Measurements from ENCODE around the gene ADAM20. TPM values are rescaled to one million over a fixed set of nuclear protein-coding genes. Genes with fewer than 3 reads are reported as not detected.

Gene ADAM20
- total RNA-seq (2014; rRNA removed) (0.17 and 0.26 TPM in 2 replicates), Bru-seq, nascent RNA (percentile 81 among the genes with signal in this experiment), BruChase-seq, experiment 1, labeled RNA remaining after a 6-hour chase (percentile 91 among the genes with signal in this experiment), BruChase-seq, experiment 2, labeled RNA remaining after a 2-hour chase (percentile 95 among the genes with signal in this experiment)
- long read RNA-seq: 0 reads

- Histone ChIP-seq H3K27ac (ENCODE audit: low read length) (no peak within 1 kb of the TSS), H3K27me3 (ENCODE audit: low read length) (no peaks in the 10 kb centered on the region), H3K4me3 (ENCODE audit: low read length) (no peak within 1 kb of the TSS), H3K9me2 (replicated peaks; ENCODE audit: low read length) (no peaks in the 10 kb centered on the region), H3K4me1 (ENCODE audit: insufficient read depth, low read length) (peaks cover 5% of the 10 kb centered on the region), H3K36me3 (ENCODE audit: low read depth, low read length) (no peaks in the 10 kb centered on the region), H3K9ac (ENCODE audit: low read length) (no peak within 1 kb of the TSS), H3K4me2 (ENCODE audit: low read length) (no peak within 1 kb of the TSS), H3F3A (ENCODE audit: low read length, unreplicated experiment) (no peaks in the 10 kb centered on the region), H3K79me2 (ENCODE audit: low read length) (no peaks in the 10 kb centered on the region), H3K9me3 (ENCODE audit: low read length) (no peaks in the 10 kb centered on the region), H4K20me1 (ENCODE audit: low read length) (no peaks in the 10 kb centered on the region), H2AFZ (ENCODE audit: low read length) (no peak within 1 kb of the TSS)
- no TSS peak for BruUV-seq (replicated peaks)
- TF ChIP-seq EZH2 (IDR thresholded peaks at IDR 0.05; ENCODE audit: low read length, unreplicated experiment): no peak
- no peak for TF ChIP-seq CTCF (conservative IDR thresholded peaks at IDR 0.05; ENCODE audit: low read depth, low read length)
- no peak for TF ChIP-seq EZH2phosphoT487 (IDR thresholded peaks at IDR 0.05; ENCODE audit: borderline replicate concordance, low read length)
- DNase-seq (no peak), ATAC-seq (no peak)
- ChIA-PET CTCF (no interaction called here), POLR2A (ENCODE audit: unreplicated experiment) (no interaction called here)
- intact Hi-C loops (cut with micrococcal nuclease): no loop called here
These were observed at the start of gene ADAM20 for GRCh38 chr14:70534904-70535303. TSS of gene ADAM20 (minus strand) at chr14:70535004. CDS start at chr14:70524757, 10,247 bp downstream.

- intact Hi-C loops (cut with micrococcal nuclease): no loop called here
- POLR2A ChIA-PET (ENCODE audit: unreplicated experiment): no interaction called here
- H3K79me2 ChIP-seq (ENCODE audit: low read length): no peaks in the 10 kb centered on the region
- H2AFZ ChIP-seq (ENCODE audit: low read length): no peak overlapping the region
- H3K9ac ChIP-seq (ENCODE audit: low read length): no peak overlapping the region
- ATAC-seq: no peak
- no peaks in the 10 kb centered on the region for H3K9me2 ChIP-seq (replicated peaks; ENCODE audit: low read length)
- TF ChIP-seq EZH2phosphoT487 (IDR thresholded peaks at IDR 0.05; ENCODE audit: borderline replicate concordance, low read length) (no peak), CTCF (conservative IDR thresholded peaks at IDR 0.05; ENCODE audit: low read depth, low read length) (no peak), EZH2 (IDR thresholded peaks at IDR 0.05; ENCODE audit: low read length, unreplicated experiment) (no peak)
- H3K27me3 ChIP-seq (ENCODE audit: low read length): no peaks in the 10 kb centered on the region
- H3K4me2 ChIP-seq (ENCODE audit: low read length): no peak overlapping the region
- H3K4me3 ChIP-seq (ENCODE audit: low read length): no peak overlapping the region
- H3K36me3 ChIP-seq (ENCODE audit: low read depth, low read length): peaks cover 20% of the 10 kb centered on the region; the same call in 1 of the 2 replicates
- H3K9me3 ChIP-seq (ENCODE audit: low read length): no peaks in the 10 kb centered on the region
- H4K20me1 ChIP-seq (ENCODE audit: low read length): peaks cover 4% of the 10 kb centered on the region; the same call in 1 of the 2 replicates
- no peak for DNase-seq
- no TSS peak for BruUV-seq (replicated peaks)
- no peaks in the 10 kb centered on the region for H3F3A ChIP-seq (ENCODE audit: low read length, unreplicated experiment)
- CTCF ChIA-PET: no interaction called here
- no peak overlapping the region for H3K27ac ChIP-seq (ENCODE audit: low read length)
- no peaks in the 10 kb centered on the region for H3K4me1 ChIP-seq (ENCODE audit: insufficient read depth, low read length)
These were observed 42.1 kb upstream of the ADAM20 start for GRCh38 chr14:70576891-70577290.

- Histone ChIP-seq H3K27ac (ENCODE audit: low read length) (no peak overlapping the region), H3F3A (ENCODE audit: low read length, unreplicated experiment) (no peaks in the 10 kb centered on the region), H2AFZ (ENCODE audit: low read length) (no peak overlapping the region), H3K4me2 (ENCODE audit: low read length) (no peak overlapping the region), H3K9me3 (ENCODE audit: low read length) (no peaks in the 10 kb centered on the region), H3K27me3 (ENCODE audit: low read length) (no peaks in the 10 kb centered on the region), H3K4me3 (ENCODE audit: low read length) (no peak overlapping the region), H3K9me2 (replicated peaks; ENCODE audit: low read length) (no peaks in the 10 kb centered on the region), H4K20me1 (ENCODE audit: low read length) (no peaks in the 10 kb centered on the region), H3K36me3 (ENCODE audit: low read depth, low read length) (no peaks in the 10 kb centered on the region), H3K9ac (ENCODE audit: low read length) (no peak overlapping the region), H3K79me2 (ENCODE audit: low read length) (no peaks in the 10 kb centered on the region), H3K4me1 (ENCODE audit: insufficient read depth, low read length) (no peaks in the 10 kb centered on the region)
- BruUV-seq (replicated peaks): no TSS peak
- no peak for DNase-seq
- ATAC-seq: no peak
- intact Hi-C loops (cut with micrococcal nuclease): no loop called here
- TF ChIP-seq CTCF (conservative IDR thresholded peaks at IDR 0.05; ENCODE audit: low read depth, low read length) (no peak), EZH2phosphoT487 (IDR thresholded peaks at IDR 0.05; ENCODE audit: borderline replicate concordance, low read length) (no peak), EZH2 (IDR thresholded peaks at IDR 0.05; ENCODE audit: low read length, unreplicated experiment) (no peak)
- CTCF ChIA-PET: no interaction called here
- POLR2A ChIA-PET (ENCODE audit: unreplicated experiment): no interaction called here
These were observed 38.2 kb upstream of the ADAM20 start for GRCh38 chr14:70573050-70573449.

All from PC-3 (cell line).